Astrocyte (in vitro differentiated cells and primary cell): ENCODE measurements around the gene SLC1A6.

Source experiments
- EZH2 ChIP-seq: IDR thresholded peaks from 2 replicates; pipeline ENCODE4 v1.6.1; 2012; ENCODE audit warnings: mild to moderate bottlenecking, low read length, inconsistent platforms; ENCODE audit not compliant: insufficient read depth
- TF ChIP-seq, protein P1 (sequence below): IDR thresholded peaks from 2 replicates; pipeline ENCODE4 v1.5.1; 2011; ENCODE audit warnings: low read depth, mild to moderate bottlenecking, inconsistent platforms, low read length, moderate library complexity; ENCODE audit not compliant: insufficient read depth

DNA sequence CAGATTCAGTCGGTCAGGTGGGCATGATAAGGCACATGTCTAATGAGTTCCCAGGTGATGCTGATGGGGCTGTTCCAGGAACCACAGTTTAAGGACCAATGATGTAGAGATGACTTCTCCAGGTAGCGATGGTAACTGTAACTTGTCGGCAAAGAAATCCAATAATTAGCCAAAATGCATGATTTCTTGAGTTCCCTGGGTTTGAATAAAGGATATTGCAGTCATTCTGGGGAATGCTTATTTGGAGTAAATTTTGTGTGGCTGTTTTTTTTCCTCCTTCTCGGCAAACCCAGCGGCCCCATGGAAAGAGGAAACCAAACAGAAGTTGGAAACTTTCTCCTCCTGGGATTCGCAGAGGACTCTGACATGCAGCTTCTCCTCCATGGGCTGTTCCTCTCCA, 38.5 kb downstream of the SLC1A6 start, which contains the start of gene OR7C2:
- TF ChIP-seq, protein P1, sequence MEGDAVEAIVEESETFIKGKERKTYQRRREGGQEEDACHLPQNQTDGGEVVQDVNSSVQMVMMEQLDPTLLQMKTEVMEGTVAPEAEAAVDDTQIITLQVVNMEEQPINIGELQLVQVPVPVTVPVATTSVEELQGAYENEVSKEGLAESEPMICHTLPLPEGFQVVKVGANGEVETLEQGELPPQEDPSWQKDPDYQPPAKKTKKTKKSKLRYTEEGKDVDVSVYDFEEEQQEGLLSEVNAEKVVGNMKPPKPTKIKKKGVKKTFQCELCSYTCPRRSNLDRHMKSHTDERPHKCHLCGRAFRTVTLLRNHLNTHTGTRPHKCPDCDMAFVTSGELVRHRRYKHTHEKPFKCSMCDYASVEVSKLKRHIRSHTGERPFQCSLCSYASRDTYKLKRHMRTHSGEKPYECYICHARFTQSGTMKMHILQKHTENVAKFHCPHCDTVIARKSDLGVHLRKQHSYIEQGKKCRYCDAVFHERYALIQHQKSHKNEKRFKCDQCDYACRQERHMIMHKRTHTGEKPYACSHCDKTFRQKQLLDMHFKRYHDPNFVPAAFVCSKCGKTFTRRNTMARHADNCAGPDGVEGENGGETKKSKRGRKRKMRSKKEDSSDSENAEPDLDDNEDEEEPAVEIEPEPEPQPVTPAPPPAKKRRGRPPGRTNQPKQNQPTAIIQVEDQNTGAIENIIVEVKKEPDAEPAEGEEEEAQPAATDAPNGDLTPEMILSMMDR: no peak
- no peak for TF ChIP-seq EZH2
